Measurements from ENCODE around the gene KCNJ6. TPM values are rescaled to one million over a fixed set of nuclear protein-coding genes. Genes with fewer than 3 reads are reported as not detected.

Gene KCNJ6
- total RNA-seq, 2 experiments from 2014 or later: not detected

- POLR2A ChIA-PET: no interaction called here
- no peaks in the 10 kb centered on the region for H3K36me3 Mint-ChIP-seq (ENCODE audit: low read depth)
- H3K4me3 Mint-ChIP-seq: no peak overlapping the region
Measured at GRCh38 chr21:37684547-37684946, 231.7 kb downstream of the KCNJ6 start.

GRCh38 chr21:37684115-37684493 is 232.2 kb downstream of the KCNJ6 start:
- ATAC-seq (no peak), DNase-seq (no peak)
- Mint-ChIP-seq H3K4me3 (no peak overlapping the region), H3K9me3 (ENCODE audit: low read depth) (no peaks in the 10 kb centered on the region), H3K36me3 (ENCODE audit: low read depth) (no peaks in the 10 kb centered on the region), H3K4me1 (no peaks in the 10 kb centered on the region), H3K27ac (no peak overlapping the region), H3K27me3 (peaks cover 6% of the 10 kb centered on the region)
- POLR2A ChIA-PET: no interaction called here
- CTCF ChIA-PET: interaction anchor here (0.7 kb wide), 1 partner anchor 583 kb away, joined by 4 read pairs; no protein-coding TSS in a partner anchor
- intact Hi-C loops (cut with DNase I, micrococcal nuclease): no loop called here

More at GRCh38 chr21:37684547-37684946, 231.7 kb downstream of the KCNJ6 start:
- ATAC-seq (no peak), DNase-seq (no peak)
- H3K27me3 Mint-ChIP-seq: peaks cover 9% of the 10 kb centered on the region
- CTCF ChIA-PET: interaction anchor here (0.7 kb wide), 1 partner anchor 582 kb away, joined by 4 read pairs; no protein-coding TSS in a partner anchor
- H3K4me1 Mint-ChIP-seq: no peaks in the 10 kb centered on the region
- H3K9me3 Mint-ChIP-seq (ENCODE audit: low read depth): no peaks in the 10 kb centered on the region
- intact Hi-C loops (cut with DNase I, micrococcal nuclease): no loop called here
- no peak overlapping the region for H3K27ac Mint-ChIP-seq

GRCh38 chr21:37683396-37684114 is 232.7 kb downstream of the KCNJ6 start:
- H3K36me3 Mint-ChIP-seq (ENCODE audit: low read depth): no peaks in the 10 kb centered on the region
- H3K27me3 Mint-ChIP-seq: peaks cover 6% of the 10 kb centered on the region
- H3K27ac Mint-ChIP-seq: no peak overlapping the region
- intact Hi-C loops (cut with DNase I, micrococcal nuclease): no loop called here
- ChIA-PET CTCF (no interaction called here), POLR2A (no interaction called here)
- DNase-seq: no peak
- no peak for ATAC-seq
- no peaks in the 10 kb centered on the region for H3K9me3 Mint-ChIP-seq (ENCODE audit: low read depth)
- no peaks in the 10 kb centered on the region for H3K4me1 Mint-ChIP-seq
- no peak overlapping the region for H3K4me3 Mint-ChIP-seq

- ChIA-PET POLR2A (no interaction called here), CTCF (no interaction called here)
- H3K9me3 Mint-ChIP-seq (ENCODE audit: low read depth): no peaks in the 10 kb centered on the region
- no peak for DNase-seq
- intact Hi-C loops (cut with DNase I, micrococcal nuclease): no loop called here
- no peaks in the 10 kb centered on the region for H3K36me3 Mint-ChIP-seq (ENCODE audit: low read depth)
- H3K27me3 Mint-ChIP-seq: peaks cover 6% of the 10 kb centered on the region
- H3K27ac Mint-ChIP-seq: no peak overlapping the region
- ATAC-seq: no peak
- no peak overlapping the region for H3K4me3 Mint-ChIP-seq
- H3K4me1 Mint-ChIP-seq: no peaks in the 10 kb centered on the region
Measured at GRCh38 chr21:37682966-37683365, 233.3 kb downstream of the KCNJ6 start.

- DNase-seq: no peak
- Mint-ChIP-seq H3K27me3 (peaks cover 21% of the 10 kb centered on the region), H3K4me3 (no peak overlapping the region), H3K9me3 (ENCODE audit: low read depth) (no peaks in the 10 kb centered on the region), H3K27ac (no peak overlapping the region), H3K36me3 (ENCODE audit: low read depth) (no peaks in the 10 kb centered on the region), H3K4me1 (no peaks in the 10 kb centered on the region)
- ChIA-PET CTCF (interaction anchor here (0.7 kb wide), 1 partner anchor 679 kb away, joined by 4 read pairs; no protein-coding TSS in a partner anchor), POLR2A (interaction anchor here (0.7 kb wide), 1 partner anchor 409 kb away, joined by 3 read pairs; no protein-coding TSS in a partner anchor)
- ATAC-seq: no peak
- intact Hi-C loops (cut with DNase I, micrococcal nuclease): loop anchor here in 1 of 2 experiments (10.0 kb wide), 1 partner anchor 678 kb away; no protein-coding TSS in a partner anchor
Measured at GRCh38 chr21:37677006-37677405, 239.3 kb downstream of the KCNJ6 start.

- peaks cover 18% of the 10 kb centered on the region for H3K27me3 Mint-ChIP-seq
- no peak overlapping the region for H3K4me3 Mint-ChIP-seq
- POLR2A ChIA-PET: no interaction called here
- H3K4me1 Mint-ChIP-seq: no peaks in the 10 kb centered on the region
- ATAC-seq (peak; percentile 74), DNase-seq (peak; percentile 81)
- no peak overlapping the region for H3K27ac Mint-ChIP-seq
- intact Hi-C loops (cut with DNase I, micrococcal nuclease): loop anchor here in 1 of 2 experiments (1.0 to 10.0 kb wide), 2 partner anchors 451 to 679 kb away; no protein-coding TSS in a partner anchor
- no peaks in the 10 kb centered on the region for H3K36me3 Mint-ChIP-seq (ENCODE audit: low read depth)
- H3K9me3 Mint-ChIP-seq (ENCODE audit: low read depth): no peaks in the 10 kb centered on the region
- CTCF ChIA-PET: interaction anchor here (0.6 to 1.2 kb wide), 12 partner anchors 12 to 682 kb away, joined by 3 to 9 read pairs (median 3); no protein-coding TSS in a partner anchor
Measured at GRCh38 chr21:37675202-37675801, 241.0 kb downstream of the KCNJ6 start.

- CTCF ChIA-PET: interaction anchor here (0.6 to 1.5 kb wide), 11 partner anchors 9 to 927 kb away, joined by 3 to 9 read pairs (median 3); no protein-coding TSS in a partner anchor
- Mint-ChIP-seq H3K27ac (no peak overlapping the region), H3K27me3 (peaks cover 18% of the 10 kb centered on the region), H3K4me3 (no peak overlapping the region), H3K9me3 (ENCODE audit: low read depth) (no peaks in the 10 kb centered on the region), H3K36me3 (ENCODE audit: low read depth) (no peaks in the 10 kb centered on the region), H3K4me1 (no peaks in the 10 kb centered on the region)
- DNase-seq: no peak
- intact Hi-C loops (cut with DNase I, micrococcal nuclease): loop anchor here in 1 of 2 experiments (10.0 kb wide), 1 partner anchor 681 kb away; no protein-coding TSS in a partner anchor
- POLR2A ChIA-PET: no interaction called here
- ATAC-seq: no peak
Measured at GRCh38 chr21:37673801-37674575, 242.3 kb downstream of the KCNJ6 start.

- Mint-ChIP-seq H3K27me3 (peaks cover 18% of the 10 kb centered on the region), H3K9me3 (ENCODE audit: low read depth) (no peaks in the 10 kb centered on the region), H3K36me3 (ENCODE audit: low read depth) (no peaks in the 10 kb centered on the region), H3K4me3 (no peak overlapping the region), H3K4me1 (no peaks in the 10 kb centered on the region), H3K27ac (no peak overlapping the region)
- ChIA-PET CTCF (interaction anchor here (0.7 to 1.0 kb wide), 3 partner anchors 27 to 987 kb away, joined by 3 read pairs; no protein-coding TSS in a partner anchor), POLR2A (no interaction called here)
- ATAC-seq (no peak), DNase-seq (no peak)
- intact Hi-C loops (cut with DNase I, micrococcal nuclease): loop anchor here in 1 of 2 experiments (10.0 kb wide), 1 partner anchor 683 kb away; no protein-coding TSS in a partner anchor
Measured at GRCh38 chr21:37671381-37671780, 244.9 kb downstream of the KCNJ6 start.

- Mint-ChIP-seq H3K4me1 (no peaks in the 10 kb centered on the region), H3K27me3 (peaks cover 18% of the 10 kb centered on the region), H3K4me3 (no peak overlapping the region), H3K9me3 (ENCODE audit: low read depth) (no peaks in the 10 kb centered on the region), H3K27ac (no peak overlapping the region), H3K36me3 (ENCODE audit: low read depth) (no peaks in the 10 kb centered on the region)
- DNase-seq (no peak), ATAC-seq (no peak)
- intact Hi-C loops (cut with DNase I, micrococcal nuclease): loop anchor here in 1 of 2 experiments (10.0 kb wide), 1 partner anchor 684 kb away; no protein-coding TSS in a partner anchor
- POLR2A ChIA-PET: no interaction called here
- CTCF ChIA-PET: interaction anchor here (0.7 to 1.0 kb wide), 3 partner anchors 27 to 987 kb away, joined by 3 read pairs; no protein-coding TSS in a partner anchor
Measured at GRCh38 chr21:37670883-37671282, 245.4 kb downstream of the KCNJ6 start.

GRCh38 chr21:37669249-37669648 is 247.0 kb downstream of the KCNJ6 start:
- Mint-ChIP-seq H3K9me3 (ENCODE audit: low read depth) (no peaks in the 10 kb centered on the region), H3K36me3 (ENCODE audit: low read depth) (no peaks in the 10 kb centered on the region), H3K4me3 (no peak overlapping the region), H3K27me3 (peaks cover 14% of the 10 kb centered on the region), H3K27ac (no peak overlapping the region), H3K4me1 (no peaks in the 10 kb centered on the region)
- DNase-seq (no peak), ATAC-seq (no peak)
- intact Hi-C loops (cut with DNase I, micrococcal nuclease): no loop called here
- CTCF ChIA-PET: no interaction called here
- POLR2A ChIA-PET: no interaction called here

- ATAC-seq (no peak), DNase-seq (no peak)
- Mint-ChIP-seq H3K9me3 (ENCODE audit: low read depth) (no peaks in the 10 kb centered on the region), H3K27ac (no peak overlapping the region), H3K36me3 (ENCODE audit: low read depth) (no peaks in the 10 kb centered on the region), H3K4me1 (no peaks in the 10 kb centered on the region), H3K4me3 (no peak overlapping the region), H3K27me3 (peaks cover 10% of the 10 kb centered on the region)
- ChIA-PET POLR2A (no interaction called here), CTCF (no interaction called here)
- intact Hi-C loops (cut with DNase I, micrococcal nuclease): no loop called here
Measured at GRCh38 chr21:37668462-37669239, 247.6 kb downstream of the KCNJ6 start.

All from activated CD4-positive, alpha-beta T cell treated with anti-CD3 and anti-CD28 coated beads for 36 hours (primary cell).